ELR (cell line): Measurements from ENCODE around the gene PRR7.

Source experiments
- DNase-seq: peaks from one replicate; pipeline ENCODE4 v3.0.0-alpha.2; 2015; ENCODE audit warnings: low read depth

Gene PRR7

DNA sequence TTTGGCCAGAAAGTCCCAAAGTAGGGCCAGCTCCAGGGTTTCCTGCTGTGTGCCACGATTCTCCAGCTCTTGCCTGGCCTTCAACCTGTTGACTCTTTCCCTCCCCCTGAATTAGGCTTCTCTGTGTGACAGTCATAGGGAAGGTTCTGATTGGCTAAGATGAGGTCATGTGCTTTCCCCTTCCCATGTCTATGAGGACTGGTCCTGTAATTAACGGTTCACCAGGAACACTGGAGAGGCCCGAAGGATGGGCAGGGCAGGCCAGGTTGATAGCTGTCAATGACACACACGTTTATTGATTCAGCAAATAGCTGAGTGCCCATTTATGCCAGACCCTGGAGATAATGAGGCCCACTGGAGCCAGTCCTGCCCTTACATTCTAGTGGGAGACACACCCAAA lies 9.0 kb upstream of the PRR7 start:
- no peak for DNase-seq

DNA sequence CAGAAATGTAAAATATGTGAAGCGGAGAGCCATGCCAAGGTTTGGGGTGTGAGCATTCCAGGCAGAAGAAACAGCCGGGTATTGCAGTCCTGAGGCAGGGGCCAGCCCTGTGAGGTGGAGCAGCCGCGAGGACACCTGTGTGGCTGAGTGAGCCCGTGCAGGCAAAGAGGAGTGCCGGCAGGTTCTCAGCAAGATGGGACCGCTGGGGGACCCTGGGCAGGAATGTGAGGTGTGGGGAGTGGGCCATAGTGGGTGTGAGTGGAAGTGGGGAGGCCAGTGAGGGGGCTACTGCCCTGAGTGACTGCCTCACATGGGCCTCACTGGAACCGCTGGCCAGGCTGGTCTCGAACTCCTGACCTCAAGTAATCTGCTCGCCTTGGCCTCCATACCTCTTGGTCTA lies 8.1 kb upstream of the PRR7 start:
- DNase-seq = no peak

- no peak for DNase-seq
Observed at GRCh38 chr5:177439518-177440053, 7.0 kb upstream of the PRR7 start.

- DNase-seq = no peak
Observed at GRCh38 chr5:177440211-177440989, 6.2 kb upstream of the PRR7 start.

GRCh38 chr5:177440990-177441780 lies 5.4 kb upstream of the PRR7 start:
- no peak for DNase-seq

DNA sequence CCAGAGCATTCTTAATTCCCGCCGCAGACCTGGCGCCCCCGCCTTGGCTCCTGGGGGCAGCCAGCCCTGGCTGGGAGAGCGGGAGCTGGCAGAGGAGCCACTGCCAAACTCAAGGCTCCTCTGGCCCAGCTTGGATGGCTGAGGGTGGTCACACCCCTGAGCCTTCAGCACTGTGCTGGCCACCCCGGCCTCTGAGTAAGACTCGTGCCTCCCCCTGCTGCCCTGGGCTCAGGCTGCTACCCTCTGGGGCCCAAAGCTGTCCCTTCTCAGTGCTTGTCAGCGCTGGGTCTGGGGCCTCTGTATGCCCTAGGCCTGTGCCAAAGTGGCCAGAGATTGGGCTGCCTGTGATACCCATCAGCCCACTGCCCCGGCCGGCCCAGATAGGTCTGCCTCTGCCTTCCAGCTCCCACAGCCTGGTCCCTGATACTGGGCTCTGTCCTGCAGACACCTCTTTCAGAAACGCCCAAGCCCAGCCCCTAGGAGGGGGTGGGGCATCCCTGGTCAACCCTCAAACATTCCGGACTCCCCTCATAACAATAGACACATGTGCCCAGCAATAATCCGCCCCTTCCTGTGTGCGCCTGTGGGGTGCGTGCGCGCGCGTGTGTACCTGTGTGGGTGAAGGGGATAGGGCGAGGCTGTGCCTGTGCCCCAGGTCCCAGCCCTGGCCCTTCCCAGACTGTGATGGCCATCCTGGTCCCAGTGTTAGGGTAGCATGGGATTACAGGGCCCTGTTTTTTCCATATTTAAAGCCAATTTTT lies 4.4 kb upstream of the PRR7 start:
- DNase-seq = no peak

DNA sequence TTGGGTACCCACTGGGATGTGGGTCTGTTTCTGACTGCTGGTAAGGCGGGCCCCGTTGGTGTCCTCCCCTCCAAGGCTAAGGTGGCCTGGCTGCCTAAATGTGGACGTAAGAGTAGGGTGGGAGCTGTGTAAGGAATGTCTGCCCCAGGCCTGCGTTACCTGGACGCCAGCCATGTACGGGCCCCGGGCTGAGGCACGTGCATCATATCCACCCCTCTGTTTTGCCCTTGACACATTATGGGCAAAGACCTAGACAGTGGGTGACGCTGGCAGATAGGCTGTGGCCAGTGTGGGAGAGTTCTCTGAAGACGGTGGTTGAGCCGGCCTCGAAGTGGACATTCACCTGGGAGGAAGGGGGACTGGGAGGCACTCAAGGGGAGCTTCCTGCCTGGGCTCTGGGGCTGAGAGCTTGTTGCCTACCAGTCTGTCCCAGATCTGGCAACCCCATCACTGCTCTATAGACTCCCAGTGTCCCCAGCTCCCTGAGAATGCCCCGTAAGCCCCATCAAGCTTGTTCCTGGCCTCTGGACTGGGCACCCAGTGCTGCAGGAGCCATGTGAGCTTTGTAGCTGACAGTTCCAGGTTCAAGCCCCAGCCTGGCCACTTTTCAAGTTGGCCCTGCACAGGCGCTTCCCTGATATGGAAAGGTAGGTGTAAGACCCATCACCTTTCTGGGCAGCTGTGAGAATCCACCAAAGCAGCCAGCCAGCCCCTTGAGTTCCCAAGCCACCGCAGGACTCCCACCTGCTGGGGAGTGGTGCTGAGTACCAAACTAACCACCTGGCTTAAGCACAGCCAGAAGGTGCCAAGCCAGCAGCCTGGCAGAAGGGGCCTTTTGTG lies 3.2 kb upstream of the PRR7 start:
- no peak for DNase-seq

GRCh38 chr5:177444106-177445051 lies 2.2 kb upstream of the PRR7 start:
- DNase-seq = no peak

DNA sequence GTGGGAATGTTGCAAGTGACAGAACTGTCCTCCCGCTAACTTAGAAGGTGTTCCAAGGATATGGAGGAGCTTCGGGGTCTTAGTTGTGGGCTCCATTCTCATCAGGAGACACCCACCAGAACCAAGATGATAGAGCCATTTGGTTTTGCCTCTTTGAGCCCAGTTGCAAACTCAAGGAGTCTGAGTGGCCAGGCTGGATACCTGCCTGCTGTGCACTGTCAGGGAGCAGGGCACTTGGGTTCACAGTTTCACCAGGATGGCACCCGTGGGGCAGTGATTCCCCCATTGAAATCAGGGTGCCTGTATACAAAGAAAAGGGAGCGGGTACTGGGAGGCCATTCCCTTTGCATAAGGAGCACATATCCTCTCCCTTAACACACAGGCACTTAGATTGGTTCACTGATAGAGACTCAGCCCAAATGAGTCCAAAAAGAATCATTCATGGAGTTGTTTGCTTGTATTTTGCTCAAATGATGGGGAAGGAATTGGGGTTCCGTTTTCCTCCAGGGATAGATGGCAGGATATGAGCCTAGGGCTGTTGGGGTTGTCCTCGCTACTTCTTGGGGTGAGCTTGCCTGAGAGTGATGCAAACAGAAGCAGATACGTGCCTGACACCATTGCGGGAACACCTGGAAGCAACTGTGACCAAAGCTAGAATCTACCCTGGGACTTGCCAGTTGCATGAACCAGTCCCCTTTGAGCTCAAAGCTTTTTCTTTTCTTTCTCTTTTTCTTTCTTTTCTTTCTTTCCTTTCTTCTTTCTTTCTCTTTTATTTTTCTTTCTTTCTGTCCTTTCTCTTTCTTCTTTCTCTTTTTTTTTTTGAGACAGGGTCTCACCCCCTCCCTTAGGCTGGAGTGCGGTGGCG lies 1.3 kb upstream of the PRR7 start:
- DNase-seq = no peak

- DNase-seq = no peak
Observed at GRCh38 chr5:177445917-177446199, 756 bp upstream of the PRR7 start.

DNA sequence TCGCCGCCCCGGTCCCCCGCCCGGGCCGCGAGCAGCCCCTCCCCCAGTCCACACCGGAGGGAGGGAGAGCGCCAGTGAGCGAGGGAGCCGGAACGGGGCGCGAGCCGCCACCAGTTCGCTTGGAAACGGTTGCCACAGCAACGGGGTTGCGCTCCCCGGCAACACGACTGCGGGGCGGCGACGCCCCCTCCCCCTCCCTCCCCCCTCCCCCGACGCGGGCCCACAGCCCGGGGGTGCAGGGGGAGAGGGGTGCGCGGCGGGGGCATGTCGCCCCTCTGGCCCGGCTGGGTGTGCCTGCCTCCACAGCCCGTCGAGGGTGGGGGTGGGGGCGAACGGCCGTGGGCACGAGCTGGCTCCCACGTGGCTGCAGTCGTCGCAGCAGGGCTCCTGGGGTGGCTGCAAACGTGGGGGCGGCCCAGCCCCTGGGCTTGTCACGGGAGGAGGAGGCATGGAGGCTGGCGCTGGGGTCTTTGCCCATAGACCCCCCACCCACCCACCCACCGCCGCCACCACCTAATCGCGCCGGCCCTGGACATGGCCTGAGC lies 524 bp downstream of the PRR7 start:
- DNase-seq = peak; percentile 72

DNA sequence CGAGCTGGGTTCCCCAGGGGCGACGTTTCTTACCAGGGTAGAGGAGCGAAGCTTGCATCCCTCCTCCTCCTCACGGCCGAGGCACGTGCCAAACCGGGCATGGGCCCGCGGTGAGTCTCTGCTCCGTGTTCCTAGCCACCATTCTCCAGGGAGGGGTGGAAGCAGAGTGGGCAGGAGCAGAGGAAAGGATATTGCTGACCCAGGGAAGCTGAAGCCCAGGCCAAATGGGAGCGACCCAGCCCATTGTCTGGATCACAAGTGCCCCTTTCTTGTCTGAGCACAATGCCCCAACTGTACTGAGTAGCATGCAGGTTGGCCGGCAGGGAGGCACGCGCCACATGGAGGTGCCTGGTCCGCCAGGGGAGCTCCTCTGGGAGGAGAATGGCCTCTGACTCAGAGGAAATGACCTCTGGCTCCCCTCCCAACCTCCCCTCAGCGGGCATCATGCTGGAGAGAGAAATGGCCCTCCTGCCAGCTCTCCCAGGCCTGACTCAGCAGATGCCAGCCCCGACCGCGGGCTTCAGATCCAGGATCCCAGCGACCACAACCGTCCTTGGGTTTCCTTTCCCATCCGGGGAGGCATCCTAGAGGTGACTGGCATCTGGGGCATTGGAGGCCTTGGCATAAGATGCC lies 1.1 kb downstream of the PRR7 start:
- DNase-seq = peak; percentile 93

DNA sequence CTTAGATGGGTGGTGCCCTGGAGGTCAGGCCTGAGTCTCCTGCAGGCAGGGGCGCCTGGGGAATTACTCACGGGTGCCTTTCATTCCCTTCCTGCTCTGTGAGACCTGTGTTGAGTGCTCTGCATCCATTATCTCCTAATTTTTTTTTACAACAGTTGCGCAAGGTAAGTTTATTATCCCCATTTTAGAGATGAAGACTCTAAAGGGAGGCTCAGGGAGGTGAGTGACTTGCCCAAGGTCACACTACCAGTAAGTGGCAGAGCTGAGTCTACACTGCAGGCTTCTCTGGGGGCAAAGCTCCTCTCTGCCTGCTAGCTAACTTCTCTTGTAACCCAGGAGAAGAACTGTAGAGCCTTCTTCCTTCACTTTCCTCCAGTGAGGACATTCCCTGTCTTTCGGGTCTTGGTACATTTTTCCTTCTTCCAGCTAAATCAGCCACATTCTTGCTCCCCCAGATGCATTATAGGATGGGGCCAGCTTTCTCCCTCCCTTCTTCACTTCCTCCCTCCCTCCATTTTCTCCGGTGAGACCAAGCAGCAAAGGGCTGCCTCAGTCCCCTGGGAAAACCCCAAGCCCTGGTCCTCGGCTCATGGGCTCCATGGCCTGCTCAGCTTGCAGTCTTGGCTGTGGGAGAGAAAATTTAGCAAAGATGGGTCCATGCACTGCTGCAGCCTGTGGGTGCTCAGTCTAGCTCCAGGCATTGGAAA lies 1.8 kb downstream of the PRR7 start:
- no peak for DNase-seq

- no peak for DNase-seq
Observed at GRCh38 chr5:177449140-177450061, 2.8 kb downstream of the PRR7 start.

- no peak for DNase-seq
Observed at GRCh38 chr5:177450667-177451424, 4.2 kb downstream of the PRR7 start.
